A549 treated with Mapracorat at 1 μM for 4 hours (cell line): ENCODE results near the gene TTPAL. TPM values are rescaled to one million over a fixed set of nuclear protein-coding genes. Genes with fewer than 3 reads are reported as not detected.

Source experiments
- total RNA-seq: library from RNA; stranded (reverse); fragments of 200-300 nt; extraction: Qiagen RNA extraction; gene quantifications from 5 replicates; pipeline ENCODE4 v1.2.3, GENCODE V29; 2022

The TTPAL gene, protein sequence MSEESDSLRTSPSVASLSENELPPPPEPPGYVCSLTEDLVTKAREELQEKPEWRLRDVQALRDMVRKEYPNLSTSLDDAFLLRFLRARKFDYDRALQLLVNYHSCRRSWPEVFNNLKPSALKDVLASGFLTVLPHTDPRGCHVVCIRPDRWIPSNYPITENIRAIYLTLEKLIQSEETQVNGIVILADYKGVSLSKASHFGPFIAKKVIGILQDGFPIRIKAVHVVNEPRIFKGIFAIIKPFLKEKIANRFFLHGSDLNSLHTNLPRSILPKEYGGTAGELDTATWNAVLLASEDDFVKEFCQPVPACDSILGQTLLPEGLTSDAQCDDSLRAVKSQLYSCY
- 13.6 to 16.8 TPM (median 16.1 TPM) in 5 replicates for total RNA-seq

DNA sequence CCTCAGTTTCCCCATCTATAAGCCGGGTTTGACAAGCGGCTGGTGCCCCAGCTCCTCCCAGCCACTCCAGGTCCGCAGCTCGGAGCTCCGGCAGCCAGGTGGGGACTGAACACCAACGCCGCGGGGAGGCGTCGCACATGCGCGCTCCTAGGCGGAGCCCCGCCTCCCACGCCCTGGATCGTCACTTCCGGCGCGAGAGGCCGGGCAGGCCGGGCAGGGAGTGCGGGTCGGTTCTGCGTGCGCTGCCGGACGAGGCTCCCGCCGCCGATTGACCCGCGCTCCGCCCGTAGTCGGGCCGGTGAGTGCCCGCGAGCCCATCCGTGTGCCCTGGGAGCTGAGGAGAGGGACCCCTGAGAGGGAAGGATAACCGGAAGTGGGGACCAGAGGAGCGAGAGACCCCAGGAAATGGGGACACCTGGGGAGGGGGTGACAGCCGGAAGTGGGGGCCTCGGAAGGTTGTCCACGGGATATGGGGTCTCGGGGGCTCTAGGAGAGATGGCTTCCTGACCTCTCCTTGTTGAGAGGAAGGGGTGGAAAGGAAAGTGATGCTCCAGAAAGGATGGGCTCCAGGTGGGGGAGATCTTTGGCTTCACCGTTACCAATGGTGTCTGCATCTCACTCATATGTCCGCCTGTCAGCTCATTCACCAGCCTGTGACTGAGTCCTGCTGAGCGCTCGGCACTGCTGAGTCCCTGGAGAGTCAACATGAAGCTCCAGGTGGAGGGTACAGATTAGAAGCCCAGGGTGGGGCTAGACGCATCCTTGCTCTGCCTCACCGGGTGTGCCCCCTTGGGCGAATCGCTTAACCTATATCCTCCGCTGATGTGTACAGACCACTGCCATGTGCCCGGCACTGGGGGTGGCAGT is at the start of gene TTPAL:
TSS of gene TTPAL (plus strand) at position 181 of the 867 bp plus-strand sequence. CDS start 4,126 bp downstream, outside the sequence.

GRCh38 chr20:44521484-44522481 is 46.1 kb downstream of the TTPAL start, which contains the start of gene SERINC3:
Gene SERINC3 (minus strand): TSS chr20:44522070. CDS start chr20:44521951, 119 bp downstream.

Other genes with a start within 250 kb of the TTPAL start
- gene GDAP1L1, start 228.6 kb upstream of the TTPAL start, total RNA-seq = 0.07 to 0.23 TPM (median 0.07 TPM) in 3 of 5 replicates, not detected in the others
- gene FITM2, start 164.7 kb upstream of the TTPAL start, total RNA-seq = 7.7 to 9.6 TPM (median 9.3 TPM) in 5 replicates
- 0.15 to 0.47 TPM (median 0.33 TPM) in 4 of 5 replicates, not detected in the other for gene R3HDML, start 138.8 kb upstream of the TTPAL start, total RNA-seq
- gene HNF4A, start 120.2 kb upstream of the TTPAL start, total RNA-seq = 14.6 to 20.3 TPM (median 19.1 TPM) in 5 replicates
- gene SERINC3, start 46.2 kb downstream of the TTPAL start, total RNA-seq = 71.0 to 91.1 TPM (median 80.0 TPM) in 5 replicates
- gene PKIG, start 106.7 kb downstream of the TTPAL start, total RNA-seq = 37.1 to 43.1 TPM (median 39.8 TPM) in 5 replicates
- gene ADA, start 175.8 kb downstream of the TTPAL start, total RNA-seq = 48.2 to 59.8 TPM (median 53.8 TPM) in 5 replicates
- 25.9 to 39.9 TPM (median 27.5 TPM) in 5 replicates for gene CCN5, start 239.5 kb downstream of the TTPAL start, total RNA-seq